HG03575 (cell line): ENCODE data around the gene PNMA6F.

Experiments
- ATAC-seq: cut with Tn5 transposase; IDR thresholded peaks from one replicate; pipeline ENCODE4 v1.9.1; 2021; ENCODE audit not compliant: unreplicated experiment, insufficient number of reproducible peaks, low FRiP score; ENCODE audit errors: extremely low read depth

PNMA6F gene

DNA sequence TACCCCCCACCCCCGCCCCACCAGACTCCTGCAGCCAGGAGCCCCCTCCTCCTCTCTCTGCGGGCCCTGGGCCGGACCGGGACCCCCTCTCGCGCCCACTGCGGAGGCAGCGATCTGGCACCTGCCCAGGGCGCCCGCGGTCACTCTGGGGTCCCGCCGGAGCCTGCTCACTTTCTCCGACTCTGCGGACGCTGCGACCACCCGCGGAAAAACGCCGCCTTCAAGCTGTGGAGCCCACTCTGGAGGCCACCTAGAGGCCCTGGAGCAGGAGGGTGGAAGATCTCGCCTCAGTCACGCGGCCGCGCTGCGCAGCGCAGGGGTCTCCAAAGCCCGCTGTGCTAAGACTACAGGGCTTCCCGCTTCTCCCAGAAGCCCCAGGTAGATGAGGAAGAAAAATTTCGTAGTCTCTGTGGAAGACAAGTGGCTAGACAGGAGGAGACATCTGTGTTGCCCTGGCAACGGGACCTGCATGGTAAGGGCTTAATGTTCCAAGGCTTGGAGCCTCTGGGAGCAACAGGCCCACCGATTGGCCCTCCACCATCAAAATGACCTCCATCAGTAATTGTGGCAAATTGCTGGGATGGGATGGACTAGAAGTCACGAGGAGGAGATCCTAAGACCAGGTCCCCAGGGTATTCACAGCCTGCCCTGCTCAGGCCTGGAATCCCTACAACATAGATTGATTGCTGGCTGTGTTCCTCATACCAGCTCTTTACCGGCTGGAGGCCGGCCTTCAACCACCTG, at the start of gene PNMA6F:
PNMA6F (minus strand) TSS at position 387 of the 744 bp plus-strand sequence. CDS start 1,093 bp downstream, outside the sequence.
- no peak for ATAC-seq

DNA sequence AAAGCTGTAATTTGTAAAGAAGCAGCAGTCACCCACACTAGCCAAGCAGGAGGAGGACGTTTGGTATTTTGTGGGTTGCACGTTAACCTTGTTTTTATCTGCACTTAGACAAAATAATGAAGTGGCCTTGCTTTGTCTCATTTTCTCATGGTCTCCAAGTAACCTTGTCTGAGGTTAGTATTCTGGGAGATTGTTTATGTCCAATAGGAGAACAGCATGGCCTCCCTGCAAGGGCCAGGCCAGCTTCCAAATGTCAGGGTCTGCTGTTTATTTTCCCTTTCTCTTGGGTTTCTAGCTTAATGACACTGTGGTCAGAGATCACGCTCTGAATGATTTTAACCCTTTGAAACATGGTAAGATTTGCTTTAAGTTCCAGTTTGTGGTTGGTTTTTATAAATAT, 49.7 kb upstream of the PNMA6F start:
- ATAC-seq: no peak

DNA sequence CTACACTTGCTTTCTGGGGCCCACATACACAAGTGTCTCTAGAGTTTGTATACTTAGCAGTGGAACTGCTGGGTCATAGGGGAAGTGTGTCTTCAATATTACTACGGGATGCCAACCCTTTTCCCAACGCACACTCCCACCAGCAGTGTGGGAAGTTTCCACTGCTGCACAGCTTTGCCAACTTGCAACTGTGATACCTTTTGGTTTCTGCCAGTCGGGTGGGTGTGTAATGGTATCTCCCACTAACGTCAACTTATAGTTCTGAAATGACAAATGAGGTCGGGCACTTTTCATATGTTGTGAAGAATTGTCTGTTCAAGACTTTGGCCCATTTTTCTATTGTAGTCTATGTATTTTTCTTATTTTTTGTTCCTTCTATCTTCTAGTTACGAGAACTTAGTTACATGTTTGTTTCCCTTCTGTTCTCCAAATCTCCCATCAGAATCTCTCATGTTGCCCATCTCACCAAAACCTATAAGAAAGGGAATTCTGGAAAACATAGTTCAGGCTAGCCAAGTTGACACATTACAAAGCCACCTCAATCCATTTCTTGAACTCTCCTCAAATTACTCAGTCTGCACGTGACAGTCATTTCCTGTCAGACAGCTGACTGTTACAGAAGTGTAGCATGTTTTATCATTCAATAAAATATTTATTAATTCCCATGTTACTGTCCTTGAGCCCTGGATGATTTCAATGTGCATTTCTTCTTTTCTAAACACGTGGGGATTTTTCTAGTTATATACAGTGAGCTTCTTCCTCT, 48.9 kb upstream of the PNMA6F start:
- no peak for ATAC-seq

GRCh38 chrX:153366878-153367538, 45.4 kb upstream of the PNMA6F start:
- no peak for ATAC-seq

- no peak for ATAC-seq
Observed at GRCh38 chrX:153366119-153366518, 44.6 kb upstream of the PNMA6F start.

DNA sequence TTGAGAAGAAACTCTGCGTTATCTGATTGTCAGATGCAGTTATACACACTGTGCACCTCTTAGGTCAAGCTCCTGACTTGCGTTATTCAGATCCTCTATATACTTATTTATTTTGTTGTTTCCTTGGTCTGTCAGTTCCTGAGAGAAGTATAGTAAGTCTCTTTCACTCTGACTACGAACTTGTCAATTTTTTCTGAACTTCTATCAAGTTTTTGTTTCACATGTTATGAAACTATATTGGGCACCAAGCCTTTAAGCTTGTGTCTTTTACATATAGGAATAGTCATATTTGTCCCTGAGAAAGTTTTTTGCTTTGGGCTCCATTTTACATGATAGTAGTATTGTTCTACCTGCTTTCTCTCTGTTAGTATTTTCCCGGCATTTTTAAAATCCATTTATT, 44.1 kb upstream of the PNMA6F start:
- no peak for ATAC-seq

DNA sequence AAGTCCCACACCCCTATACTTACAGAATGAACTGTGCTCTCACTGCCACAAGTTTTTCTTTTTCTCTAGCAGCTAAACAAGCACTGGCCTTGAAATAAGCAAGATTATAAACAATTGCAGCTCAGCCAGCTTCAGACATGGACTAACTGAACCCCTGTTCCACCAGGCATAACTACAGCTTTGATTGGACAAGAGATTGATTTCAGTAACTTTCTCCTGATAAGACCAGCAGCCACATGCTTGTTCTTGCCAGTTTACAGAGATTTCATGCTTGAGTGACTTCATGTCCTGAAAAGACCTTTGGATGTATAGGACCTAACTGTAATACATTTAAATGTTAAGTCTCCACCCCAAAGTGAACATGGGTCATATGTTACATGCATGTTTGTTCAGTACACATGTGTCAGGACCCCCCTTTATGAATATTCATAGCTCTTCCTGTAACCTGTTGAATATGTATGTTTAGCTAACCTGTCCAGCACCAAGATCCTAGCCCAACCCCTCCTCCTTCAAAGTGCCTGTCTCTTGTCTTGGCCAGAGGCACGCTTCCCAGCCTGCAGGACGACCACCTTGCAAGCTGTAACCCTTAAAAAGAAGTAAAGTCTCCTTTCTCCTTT, 40.3 kb upstream of the PNMA6F start:
- no peak for ATAC-seq

- ATAC-seq: no peak
Observed at GRCh38 chrX:153357877-153358276, 36.3 kb upstream of the PNMA6F start.

- ATAC-seq: no peak
Observed at GRCh38 chrX:153353416-153353815, 31.8 kb upstream of the PNMA6F start.

- no peak for ATAC-seq
Observed at GRCh38 chrX:153352858-153353257, 31.3 kb upstream of the PNMA6F start.

- no peak for ATAC-seq
Observed at GRCh38 chrX:153351981-153352380, 30.4 kb upstream of the PNMA6F start.

GRCh38 chrX:153349952-153350351, 28.4 kb upstream of the PNMA6F start:
- ATAC-seq: no peak

- ATAC-seq: no peak
Observed at GRCh38 chrX:153348421-153348820, 26.9 kb upstream of the PNMA6F start.

DNA sequence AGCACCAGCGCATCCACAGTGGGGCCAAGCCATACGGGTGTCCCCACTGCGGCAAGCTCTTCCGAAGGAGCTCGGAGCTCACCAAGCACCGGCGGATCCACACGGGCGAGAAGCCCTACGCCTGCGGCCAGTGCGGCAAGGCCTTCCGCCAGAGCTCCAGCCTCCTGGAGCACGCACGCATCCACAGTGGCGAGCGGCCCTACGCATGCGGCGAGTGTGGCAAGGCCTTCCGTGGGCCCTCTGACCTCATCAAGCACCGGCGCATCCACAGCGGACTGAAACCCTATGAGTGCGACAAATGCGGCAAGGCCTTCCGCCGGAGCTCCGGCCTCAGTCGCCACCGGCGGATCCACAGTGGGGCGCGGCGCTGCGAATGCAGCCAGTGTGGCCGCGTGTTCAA, 26.0 kb upstream of the PNMA6F start:
- ATAC-seq: no peak

DNA sequence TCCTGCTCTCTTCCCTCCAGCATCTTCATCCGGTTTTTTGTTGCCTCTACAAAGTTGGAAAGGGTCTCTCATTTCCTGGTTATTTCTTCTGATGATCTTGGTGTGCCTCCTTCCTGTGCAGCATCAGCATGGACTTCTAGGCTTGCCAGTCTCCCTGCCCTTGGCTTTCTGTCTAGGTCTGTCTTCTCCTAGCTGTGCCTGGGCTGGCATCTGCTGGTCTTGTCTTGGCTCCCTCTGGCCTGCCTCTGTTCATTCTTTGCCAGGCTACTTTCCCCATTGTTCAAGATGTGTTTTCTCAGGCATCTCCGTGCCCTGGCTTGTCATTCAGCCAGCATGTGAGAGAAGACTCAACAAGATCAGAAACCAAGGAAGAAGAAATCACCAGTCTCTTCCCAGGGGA, 22.1 kb upstream of the PNMA6F start:
- ATAC-seq: no peak

DNA sequence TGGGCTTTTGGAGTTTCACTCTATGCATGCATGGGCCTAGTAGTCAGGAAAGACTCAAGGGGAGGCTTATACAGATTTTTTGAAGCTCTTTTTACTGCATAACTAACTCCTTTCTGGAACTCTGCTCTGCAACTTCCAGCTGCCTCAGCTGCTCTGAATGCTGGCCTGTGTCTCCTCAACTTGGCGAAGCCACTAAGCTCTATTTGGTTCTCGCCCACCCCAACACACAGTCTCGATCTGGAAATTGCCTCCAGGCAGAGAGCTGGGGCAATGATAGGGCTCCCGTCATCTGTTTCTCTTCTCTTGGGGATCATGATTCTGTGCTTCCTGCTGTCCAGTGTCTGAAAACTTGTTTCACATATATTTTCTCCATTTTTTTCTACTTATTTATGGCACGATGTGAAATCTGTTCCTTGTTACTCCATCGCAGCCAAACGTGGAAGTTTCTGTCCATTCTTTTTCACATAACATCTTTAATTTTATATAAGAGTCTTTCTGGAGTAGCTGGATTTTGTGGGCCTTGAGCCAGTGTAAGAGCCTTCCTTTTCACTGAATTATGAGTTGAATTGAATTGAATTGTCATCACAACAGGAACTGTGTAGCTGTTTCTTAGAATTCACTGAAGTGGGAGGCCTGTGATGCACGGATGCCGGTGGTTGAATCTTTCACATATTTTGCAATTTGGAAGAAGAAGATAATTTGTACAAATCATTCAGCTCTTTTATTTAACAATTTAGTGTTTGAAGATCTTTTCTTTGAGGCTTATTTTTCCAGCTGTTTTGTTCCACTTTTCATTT, 21.4 kb upstream of the PNMA6F start:
- no peak for ATAC-seq

DNA sequence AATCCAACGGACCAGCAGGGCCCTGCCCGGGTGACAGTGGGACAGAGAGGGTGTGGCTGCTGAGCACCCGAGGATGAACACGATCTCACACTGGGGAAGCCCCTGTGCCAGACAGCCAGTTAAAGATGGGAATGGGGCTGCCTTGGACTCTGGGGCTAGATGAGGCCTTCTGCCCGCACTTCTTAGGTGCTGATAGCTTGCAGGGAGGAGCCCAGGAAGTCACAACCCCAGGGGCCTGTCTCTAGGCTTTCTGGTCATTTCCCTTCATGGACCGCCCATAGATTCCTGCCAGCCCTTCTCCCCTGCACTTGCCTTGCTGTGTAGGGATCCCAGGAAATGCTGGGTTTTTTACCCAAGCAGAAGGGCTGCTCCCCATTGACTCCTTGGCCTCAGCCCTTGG, 18.5 kb upstream of the PNMA6F start:
- ATAC-seq: no peak

DNA sequence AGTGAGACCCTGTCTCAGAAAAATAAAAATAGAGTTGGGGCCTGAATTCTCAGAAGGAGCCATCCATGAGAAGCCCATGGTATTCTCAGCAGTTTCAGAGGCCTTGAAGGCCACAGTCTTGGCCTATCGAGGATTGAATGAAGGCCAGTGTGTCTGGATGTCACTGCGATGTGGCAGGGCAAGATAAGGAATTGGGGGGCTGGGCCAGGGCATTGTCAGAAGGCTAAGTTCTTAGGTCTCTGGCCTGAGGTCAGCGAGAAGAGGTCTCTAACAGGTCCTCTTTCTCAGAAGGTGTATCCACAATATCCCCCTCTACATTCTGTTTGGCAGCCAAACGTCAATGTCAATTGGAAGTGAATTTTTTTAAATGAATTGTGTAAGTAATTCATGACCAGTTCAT, 18.1 kb upstream of the PNMA6F start:
- no peak for ATAC-seq

DNA sequence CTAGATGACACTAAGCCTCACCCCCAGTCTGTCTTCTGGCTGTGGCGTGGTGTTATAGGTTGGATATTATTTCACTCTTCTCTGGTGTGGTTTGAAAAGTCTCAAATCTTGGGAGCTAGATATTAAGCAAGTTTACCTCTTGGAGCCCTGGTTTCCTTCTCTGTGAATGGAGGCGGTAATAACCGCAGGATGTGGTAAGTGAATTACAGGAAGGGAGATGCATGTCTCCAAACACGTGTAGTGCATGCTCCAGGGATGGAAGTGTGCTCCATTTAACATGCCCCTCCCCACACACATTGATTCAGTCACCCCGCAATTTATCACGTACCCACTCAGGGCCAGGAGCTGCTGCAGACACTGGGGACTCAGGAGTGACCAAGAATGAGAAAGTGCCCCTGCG, 17.3 kb upstream of the PNMA6F start:
- no peak for ATAC-seq
